ENCODE results near the gene NUP85. TPM values are rescaled to one million over a fixed set of nuclear protein-coding genes. Genes with fewer than 3 reads are reported as not detected.

NUP85 gene
- total RNA-seq, 1 donor from 2014 or later: 122 TPM

- H3K36me3 Mint-ChIP-seq (ENCODE audit: low read depth): peaks cover 88% of the 10 kb centered on the region
- H3K27me3 Mint-ChIP-seq (ENCODE audit: low read depth): no peaks in the 10 kb centered on the region
- intact Hi-C loops (cut with micrococcal nuclease): no loop called here
- no peak overlapping the region for H3K4me3 Mint-ChIP-seq (ENCODE audit: low read depth)
- no peaks in the 10 kb centered on the region for H3K9me3 Mint-ChIP-seq
- peak overlapping the region; percentile 86 for H3K27ac Mint-ChIP-seq
- peak; percentile 42 for DNase-seq (ENCODE audit: low spot score)
- H3K4me1 Mint-ChIP-seq (ENCODE audit: low read depth): peaks cover 17% of the 10 kb centered on the region
Measured at GRCh38 chr17:75238684-75239191, 33.3 kb downstream of the NUP85 start.

GRCh38 chr17:75239214-75239613, 33.7 kb downstream of the NUP85 start:
- peaks cover 18% of the 10 kb centered on the region for H3K4me1 Mint-ChIP-seq (ENCODE audit: low read depth)
- H3K4me3 Mint-ChIP-seq (ENCODE audit: low read depth): no peak overlapping the region
- no peak overlapping the region for H3K27ac Mint-ChIP-seq
- H3K9me3 Mint-ChIP-seq: no peaks in the 10 kb centered on the region
- H3K27me3 Mint-ChIP-seq (ENCODE audit: low read depth): no peaks in the 10 kb centered on the region
- intact Hi-C loops (cut with micrococcal nuclease): no loop called here
- no peak for DNase-seq (ENCODE audit: low spot score)
- peaks cover 87% of the 10 kb centered on the region for H3K36me3 Mint-ChIP-seq (ENCODE audit: low read depth)

- H3K9me3 Mint-ChIP-seq: no peaks in the 10 kb centered on the region
- peak overlapping the region; percentile 31 for H3K27ac Mint-ChIP-seq
- DNase-seq (ENCODE audit: low spot score): no peak
- intact Hi-C loops (cut with micrococcal nuclease): no loop called here
- no peaks in the 10 kb centered on the region for H3K27me3 Mint-ChIP-seq (ENCODE audit: low read depth)
- H3K4me1 Mint-ChIP-seq (ENCODE audit: low read depth): peaks cover 24% of the 10 kb centered on the region
- H3K4me3 Mint-ChIP-seq (ENCODE audit: low read depth): no peak overlapping the region
- H3K36me3 Mint-ChIP-seq (ENCODE audit: low read depth): peaks cover 86% of the 10 kb centered on the region
Measured at GRCh38 chr17:75239778-75240393, 34.4 kb downstream of the NUP85 start.

GRCh38 chr17:75240394-75241142, 35.1 kb downstream of the NUP85 start:
- Mint-ChIP-seq H3K4me1 (ENCODE audit: low read depth) (peaks cover 28% of the 10 kb centered on the region), H3K27ac (peak overlapping the region; percentile 55), H3K36me3 (ENCODE audit: low read depth) (peaks cover 82% of the 10 kb centered on the region), H3K4me3 (ENCODE audit: low read depth) (no peak overlapping the region), H3K9me3 (no peaks in the 10 kb centered on the region), H3K27me3 (ENCODE audit: low read depth) (no peaks in the 10 kb centered on the region)
- intact Hi-C loops (cut with micrococcal nuclease): no loop called here
- DNase-seq (ENCODE audit: low spot score): peak; percentile 20

GRCh38 chr17:75241143-75241430, 35.6 kb downstream of the NUP85 start:
- no peaks in the 10 kb centered on the region for H3K9me3 Mint-ChIP-seq
- no peak overlapping the region for H3K27ac Mint-ChIP-seq
- no peak overlapping the region for H3K4me3 Mint-ChIP-seq (ENCODE audit: low read depth)
- H3K4me1 Mint-ChIP-seq (ENCODE audit: low read depth): peaks cover 28% of the 10 kb centered on the region
- intact Hi-C loops (cut with micrococcal nuclease): no loop called here
- H3K27me3 Mint-ChIP-seq (ENCODE audit: low read depth): no peaks in the 10 kb centered on the region
- DNase-seq (ENCODE audit: low spot score): no peak
- peaks cover 85% of the 10 kb centered on the region for H3K36me3 Mint-ChIP-seq (ENCODE audit: low read depth)

GRCh38 chr17:75241502-75241901, 36.0 kb downstream of the NUP85 start:
- Mint-ChIP-seq H3K36me3 (ENCODE audit: low read depth) (peaks cover 83% of the 10 kb centered on the region), H3K4me1 (ENCODE audit: low read depth) (peaks cover 28% of the 10 kb centered on the region), H3K27ac (no peak overlapping the region), H3K27me3 (ENCODE audit: low read depth) (no peaks in the 10 kb centered on the region), H3K4me3 (ENCODE audit: low read depth) (no peak overlapping the region), H3K9me3 (no peaks in the 10 kb centered on the region)
- no peak for DNase-seq (ENCODE audit: low spot score)
- intact Hi-C loops (cut with micrococcal nuclease): no loop called here

GRCh38 chr17:75241996-75242460, 36.5 kb downstream of the NUP85 start:
- peaks cover 82% of the 10 kb centered on the region for H3K36me3 Mint-ChIP-seq (ENCODE audit: low read depth)
- peak overlapping the region; percentile 84 for H3K27ac Mint-ChIP-seq
- H3K4me3 Mint-ChIP-seq (ENCODE audit: low read depth): no peak overlapping the region
- DNase-seq (ENCODE audit: low spot score): no peak
- H3K9me3 Mint-ChIP-seq: no peaks in the 10 kb centered on the region
- H3K4me1 Mint-ChIP-seq (ENCODE audit: low read depth): peaks cover 32% of the 10 kb centered on the region
- intact Hi-C loops (cut with micrococcal nuclease): no loop called here
- H3K27me3 Mint-ChIP-seq (ENCODE audit: low read depth): no peaks in the 10 kb centered on the region

- Mint-ChIP-seq H3K36me3 (ENCODE audit: low read depth) (peaks cover 80% of the 10 kb centered on the region), H3K4me3 (ENCODE audit: low read depth) (peak overlapping the region; percentile 35), H3K27me3 (ENCODE audit: low read depth) (no peaks in the 10 kb centered on the region), H3K27ac (peak overlapping the region; percentile 84), H3K9me3 (no peaks in the 10 kb centered on the region), H3K4me1 (ENCODE audit: low read depth) (peaks cover 33% of the 10 kb centered on the region)
- no peak for DNase-seq (ENCODE audit: low spot score)
- intact Hi-C loops (cut with micrococcal nuclease): no loop called here
Measured at GRCh38 chr17:75242461-75243042, 37.1 kb downstream of the NUP85 start.

- no peaks in the 10 kb centered on the region for H3K27me3 Mint-ChIP-seq (ENCODE audit: low read depth)
- H3K4me1 Mint-ChIP-seq (ENCODE audit: low read depth): peaks cover 33% of the 10 kb centered on the region
- no peaks in the 10 kb centered on the region for H3K9me3 Mint-ChIP-seq
- no peak for DNase-seq (ENCODE audit: low spot score)
- intact Hi-C loops (cut with micrococcal nuclease): no loop called here
- peaks cover 69% of the 10 kb centered on the region for H3K36me3 Mint-ChIP-seq (ENCODE audit: low read depth)
- H3K4me3 Mint-ChIP-seq (ENCODE audit: low read depth): no peak overlapping the region
- peak overlapping the region; percentile 58 for H3K27ac Mint-ChIP-seq
Measured at GRCh38 chr17:75244133-75244866, 38.8 kb downstream of the NUP85 start.

- intact Hi-C loops (cut with micrococcal nuclease): no loop called here
- H3K4me3 Mint-ChIP-seq (ENCODE audit: low read depth): no peak overlapping the region
- H3K36me3 Mint-ChIP-seq (ENCODE audit: low read depth): peaks cover 68% of the 10 kb centered on the region
- H3K27me3 Mint-ChIP-seq (ENCODE audit: low read depth): no peaks in the 10 kb centered on the region
- H3K9me3 Mint-ChIP-seq: no peaks in the 10 kb centered on the region
- no peak overlapping the region for H3K27ac Mint-ChIP-seq
- H3K4me1 Mint-ChIP-seq (ENCODE audit: low read depth): peaks cover 40% of the 10 kb centered on the region
- no peak for DNase-seq (ENCODE audit: low spot score)
Measured at GRCh38 chr17:75245011-75245410, 39.5 kb downstream of the NUP85 start.

- no peak overlapping the region for H3K27ac Mint-ChIP-seq
- H3K4me3 Mint-ChIP-seq (ENCODE audit: low read depth): no peak overlapping the region
- H3K4me1 Mint-ChIP-seq (ENCODE audit: low read depth): peaks cover 47% of the 10 kb centered on the region
- H3K27me3 Mint-ChIP-seq (ENCODE audit: low read depth): no peaks in the 10 kb centered on the region
- H3K9me3 Mint-ChIP-seq: no peaks in the 10 kb centered on the region
- peaks cover 60% of the 10 kb centered on the region for H3K36me3 Mint-ChIP-seq (ENCODE audit: low read depth)
- no peak for DNase-seq (ENCODE audit: low spot score)
- intact Hi-C loops (cut with micrococcal nuclease): no loop called here
Measured at GRCh38 chr17:75246404-75246803, 40.9 kb downstream of the NUP85 start.

- Mint-ChIP-seq H3K27ac (peak overlapping the region; percentile 95), H3K27me3 (ENCODE audit: low read depth) (no peaks in the 10 kb centered on the region), H3K4me1 (ENCODE audit: low read depth) (peaks cover 57% of the 10 kb centered on the region), H3K36me3 (ENCODE audit: low read depth) (peaks cover 34% of the 10 kb centered on the region), H3K9me3 (no peaks in the 10 kb centered on the region), H3K4me3 (ENCODE audit: low read depth) (peak overlapping the region; percentile 72)
- DNase-seq (ENCODE audit: low spot score): no peak
- intact Hi-C loops (cut with micrococcal nuclease): no loop called here
Measured at GRCh38 chr17:75249564-75249963, 44.1 kb downstream of the NUP85 start.

Measured in activated T-helper 2 cell treated with anti-CD3 and anti-CD28 coated beads, Interferon-gamma antibody, Interleukin-2, Interleukin-4, amounts not matched to agents 10 μg/mL and 5 μg/mL and 100 μg/mL, durations not matched to agents 14 hours and 24 hours and 36 hours (primary cell).